Measurements from ENCODE around the gene PEX7.
"Not testable (repeated sequence)": the region's sequence is repeated elsewhere in the genome, so short reads cannot be mapped to it uniquely, and the experiment has no call there.

PEX7 gene

DNA sequence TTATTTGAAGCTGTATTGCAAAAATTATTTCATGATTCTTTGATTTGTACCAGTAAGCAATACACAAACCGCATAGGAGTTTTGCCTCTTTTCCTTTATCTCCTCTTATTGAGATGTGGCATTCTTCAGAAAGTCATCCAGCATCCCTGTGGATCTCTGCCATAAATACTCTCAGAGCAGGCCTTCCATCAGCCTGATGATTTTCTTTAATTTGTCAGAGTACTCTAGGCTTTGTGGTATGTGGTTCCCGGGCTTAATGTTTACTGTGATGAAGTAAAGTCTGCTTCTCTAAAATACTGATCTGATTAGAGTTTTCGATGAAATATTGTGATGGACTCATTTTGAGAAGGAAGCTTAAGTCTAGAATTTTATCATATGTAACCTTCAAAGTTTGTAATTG lies 68.6 kb downstream of the PEX7 start:
- no peak overlapping the region for H3K27ac ChIP-seq (ENCODE audit: insufficient read depth, low read depth, low read length, poor library complexity, severe bottlenecking)
- H3K4me1 ChIP-seq (ENCODE audit: control insufficient read depth, insufficient read depth, low read length) = no peaks in the 10 kb centered on the region
- no peaks in the 10 kb centered on the region for H3K9me3 ChIP-seq (ENCODE audit: control insufficient read depth, low read length)
- H3K4me3 ChIP-seq (ENCODE audit: insufficient read depth, low read depth, low read length) = no peak overlapping the region
- H3K36me3 ChIP-seq (ENCODE audit: control insufficient read depth, insufficient read depth, low read length) = no peaks in the 10 kb centered on the region
- 95 to 98% methylated on average over 3 of the region's 3 CpGs for WGBS, 2 experiments
- H3K27me3 ChIP-seq (ENCODE audit: control insufficient read depth, insufficient read depth, low read length, poor library complexity, severe bottlenecking) = no peaks in the 10 kb centered on the region

- Histone ChIP-seq H3K27me3 (ENCODE audit: control insufficient read depth, insufficient read depth, low read length, poor library complexity, severe bottlenecking) (no peaks in the 10 kb centered on the region), H3K36me3 (ENCODE audit: control insufficient read depth, insufficient read depth, low read length) (no peaks in the 10 kb centered on the region), H3K4me1 (ENCODE audit: control insufficient read depth, insufficient read depth, low read length) (no peaks in the 10 kb centered on the region), H3K4me3 (ENCODE audit: insufficient read depth, low read depth, low read length) (no peak overlapping the region), H3K9me3 (ENCODE audit: control insufficient read depth, low read length) (no peaks in the 10 kb centered on the region), H3K27ac (ENCODE audit: insufficient read depth, low read depth, low read length, poor library complexity, severe bottlenecking) (no peak overlapping the region)
- 87% methylated on average over 5 of the region's 5 CpGs for WGBS, 2 experiments
Observed at GRCh38 chr6:136893187-136893586, 70.8 kb downstream of the PEX7 start.

GRCh38 chr6:136895901-136896300 lies 73.5 kb downstream of the PEX7 start:
- WGBS, 2 experiments = 91 to 96% methylated on average over 1 to 3 of the region's 3 CpGs
- H3K27ac ChIP-seq (ENCODE audit: insufficient read depth, low read depth, low read length, poor library complexity, severe bottlenecking) = no peak overlapping the region
- H3K4me1 ChIP-seq (ENCODE audit: control insufficient read depth, insufficient read depth, low read length) = no peaks in the 10 kb centered on the region
- no peak overlapping the region for H3K4me3 ChIP-seq (ENCODE audit: insufficient read depth, low read depth, low read length)
- no peaks in the 10 kb centered on the region for H3K9me3 ChIP-seq (ENCODE audit: control insufficient read depth, low read length)
- peaks cover 5% of the 10 kb centered on the region for H3K36me3 ChIP-seq (ENCODE audit: control insufficient read depth, insufficient read depth, low read length)
- H3K27me3 ChIP-seq (ENCODE audit: control insufficient read depth, insufficient read depth, low read length, poor library complexity, severe bottlenecking) = no peaks in the 10 kb centered on the region

GRCh38 chr6:136897071-136897470 lies 74.7 kb downstream of the PEX7 start:
- 67 to 71% methylated on average over 1 of the region's 1 CpG for WGBS, 2 experiments
- peaks cover 5% of the 10 kb centered on the region for H3K36me3 ChIP-seq (ENCODE audit: control insufficient read depth, insufficient read depth, low read length)
- H3K4me1 ChIP-seq (ENCODE audit: control insufficient read depth, insufficient read depth, low read length) = no peaks in the 10 kb centered on the region
- no peaks in the 10 kb centered on the region for H3K9me3 ChIP-seq (ENCODE audit: control insufficient read depth, low read length)
- H3K27ac ChIP-seq (ENCODE audit: insufficient read depth, low read depth, low read length, poor library complexity, severe bottlenecking) = no peak overlapping the region
- H3K27me3 ChIP-seq (ENCODE audit: control insufficient read depth, insufficient read depth, low read length, poor library complexity, severe bottlenecking) = no peaks in the 10 kb centered on the region
- no peak overlapping the region for H3K4me3 ChIP-seq (ENCODE audit: insufficient read depth, low read depth, low read length)

DNA sequence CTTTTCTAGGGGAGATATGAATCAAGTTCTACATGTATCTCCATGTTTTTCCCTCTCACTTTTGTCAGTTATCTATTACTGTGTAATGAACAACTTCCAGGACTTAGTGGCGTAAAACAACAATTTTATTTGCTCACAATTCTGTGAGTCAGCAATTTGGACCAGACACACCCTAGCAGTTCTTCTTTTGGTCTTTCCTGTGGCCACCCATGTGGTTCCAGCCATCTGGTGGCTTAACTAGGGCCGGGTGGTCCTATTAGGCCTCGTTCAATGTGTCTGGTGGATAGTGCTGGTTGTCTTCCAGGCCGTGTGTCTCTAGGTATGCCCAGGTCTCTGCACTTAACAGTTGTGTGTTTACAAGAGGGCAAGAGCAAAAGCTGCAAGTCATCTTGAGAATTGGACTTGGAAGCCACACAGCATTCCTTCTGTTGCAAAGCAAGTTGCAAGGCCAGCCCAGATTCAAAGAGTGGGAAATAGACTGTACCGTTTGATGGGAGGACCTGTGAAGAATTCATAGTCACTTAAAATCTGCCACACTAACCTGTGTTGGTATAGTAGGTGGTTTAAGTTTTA lies 78.9 kb downstream of the PEX7 start:
- no peaks in the 10 kb centered on the region for H3K4me1 ChIP-seq (ENCODE audit: control insufficient read depth, insufficient read depth, low read length)
- H3K4me3 ChIP-seq (ENCODE audit: insufficient read depth, low read depth, low read length) = no peak overlapping the region
- no peaks in the 10 kb centered on the region for H3K27me3 ChIP-seq (ENCODE audit: control insufficient read depth, insufficient read depth, low read length, poor library complexity, severe bottlenecking)
- H3K27ac ChIP-seq (ENCODE audit: insufficient read depth, low read depth, low read length, poor library complexity, severe bottlenecking) = no peak overlapping the region
- 93 to 96% methylated on average over 5 of the region's 5 CpGs for WGBS, 2 experiments
- peaks cover 10% of the 10 kb centered on the region for H3K36me3 ChIP-seq (ENCODE audit: control insufficient read depth, insufficient read depth, low read length)
- H3K9me3 ChIP-seq (ENCODE audit: control insufficient read depth, low read length) = no peaks in the 10 kb centered on the region

DNA sequence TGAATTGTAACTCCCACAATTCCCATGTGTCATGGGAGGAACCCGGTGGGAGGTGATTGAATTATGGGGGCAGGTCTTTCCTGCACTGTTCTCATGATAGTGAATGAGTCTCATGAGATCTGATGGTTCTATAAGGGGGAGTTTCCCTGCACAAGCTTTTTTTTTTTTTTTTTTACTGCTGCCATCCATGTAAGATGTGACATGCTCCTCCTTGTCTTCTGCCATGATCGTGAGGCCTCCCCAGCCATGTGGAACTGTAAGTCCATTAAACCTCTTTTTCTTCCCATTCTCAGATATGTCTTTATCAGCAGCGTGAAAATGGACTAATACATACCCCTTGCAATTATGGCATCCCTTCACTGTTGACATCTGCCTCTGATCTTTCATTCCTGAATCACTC lies 82.1 kb downstream of the PEX7 start:
- WGBS, 2 experiments = 93 to 95% methylated on average over 3 of the region's 3 CpGs
- not testable (repeated sequence) for H3K4me3 ChIP-seq (ENCODE audit: insufficient read depth, low read depth, low read length); H3K9me3 ChIP-seq (ENCODE audit: control insufficient read depth, low read length); H3K27me3 ChIP-seq (ENCODE audit: control insufficient read depth, insufficient read depth, low read length, poor library complexity, severe bottlenecking); H3K4me1 ChIP-seq (ENCODE audit: control insufficient read depth, insufficient read depth, low read length); H3K36me3 ChIP-seq (ENCODE audit: control insufficient read depth, insufficient read depth, low read length); H3K27ac ChIP-seq (ENCODE audit: insufficient read depth, low read depth, low read length, poor library complexity, severe bottlenecking)

DNA sequence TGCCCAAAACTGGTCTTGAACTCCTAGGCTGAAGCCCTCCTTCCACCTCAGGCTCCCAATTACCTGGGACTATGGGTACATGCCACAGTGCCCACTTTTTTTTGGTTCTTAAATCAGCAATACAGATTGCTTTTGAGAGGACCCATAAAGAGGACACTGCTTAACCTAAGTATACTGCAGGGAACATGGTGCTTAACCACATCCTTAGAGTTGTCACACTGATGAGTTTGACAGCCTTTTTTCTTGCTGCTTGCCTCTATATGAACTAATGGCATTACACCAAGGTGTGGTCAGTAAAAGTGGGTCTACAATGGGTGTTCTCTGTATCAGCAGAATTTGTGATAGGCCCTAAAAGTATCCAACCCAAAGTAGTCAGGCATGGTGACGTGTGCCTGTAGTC lies 92.6 kb downstream of the PEX7 start:
- Histone ChIP-seq H3K36me3 (ENCODE audit: control insufficient read depth, insufficient read depth, low read length) (no peaks in the 10 kb centered on the region), H3K4me3 (ENCODE audit: insufficient read depth, low read depth, low read length) (no peak overlapping the region), H3K27ac (ENCODE audit: insufficient read depth, low read depth, low read length, poor library complexity, severe bottlenecking) (no peak overlapping the region), H3K4me1 (ENCODE audit: control insufficient read depth, insufficient read depth, low read length) (no peaks in the 10 kb centered on the region), H3K9me3 (ENCODE audit: control insufficient read depth, low read length) (no peaks in the 10 kb centered on the region), H3K27me3 (ENCODE audit: control insufficient read depth, insufficient read depth, low read length, poor library complexity, severe bottlenecking) (peaks cover 10% of the 10 kb centered on the region)
- WGBS, 2 experiments = 84 to 97% methylated on average over 1 of the region's 1 CpG

GRCh38 chr6:136918706-136919105 lies 96.3 kb downstream of the PEX7 start:
- 77 to 82% methylated on average over 3 of the region's 3 CpGs for WGBS, 2 experiments
- Histone ChIP-seq H3K27me3 (ENCODE audit: control insufficient read depth, insufficient read depth, low read length, poor library complexity, severe bottlenecking) (peaks cover 48% of the 10 kb centered on the region), H3K36me3 (ENCODE audit: control insufficient read depth, insufficient read depth, low read length) (no peaks in the 10 kb centered on the region)

DNA sequence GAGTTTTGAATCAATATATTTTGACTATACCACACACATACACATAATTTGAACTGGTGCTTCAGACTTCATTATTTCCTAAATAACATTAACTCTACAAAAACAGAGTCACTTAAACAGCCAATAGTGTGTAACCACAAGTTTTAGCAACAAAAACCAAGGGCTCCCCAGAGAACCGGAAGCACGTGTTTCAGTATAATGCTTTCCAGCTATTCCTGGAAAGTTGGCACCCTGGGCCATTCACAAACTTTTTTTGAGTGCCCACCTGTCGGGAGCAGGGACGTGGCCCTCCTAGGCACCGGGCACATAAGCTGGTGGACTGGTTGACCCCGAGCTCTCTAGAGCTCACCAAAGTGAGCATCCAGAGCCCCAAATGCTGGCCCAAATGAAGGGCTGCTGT lies 97.8 kb downstream of the PEX7 start:
- H3K27ac ChIP-seq (ENCODE audit: insufficient read depth, low read depth, low read length, poor library complexity, severe bottlenecking) = no peak overlapping the region
- H3K36me3 ChIP-seq (ENCODE audit: control insufficient read depth, insufficient read depth, low read length) = no peaks in the 10 kb centered on the region
- 62 to 68% methylated on average over 6 of the region's 6 CpGs for WGBS, 2 experiments
- no peaks in the 10 kb centered on the region for H3K4me1 ChIP-seq (ENCODE audit: control insufficient read depth, insufficient read depth, low read length)
- no peak overlapping the region for H3K4me3 ChIP-seq (ENCODE audit: insufficient read depth, low read depth, low read length)
- H3K27me3 ChIP-seq (ENCODE audit: control insufficient read depth, insufficient read depth, low read length, poor library complexity, severe bottlenecking) = peaks cover 59% of the 10 kb centered on the region
- no peaks in the 10 kb centered on the region for H3K9me3 ChIP-seq (ENCODE audit: control insufficient read depth, low read length)

More at GRCh38 chr6:136918706-136919105, 96.3 kb downstream of the PEX7 start:
- no peaks in the 10 kb centered on the region for H3K4me1 ChIP-seq (ENCODE audit: control insufficient read depth, insufficient read depth, low read length)
- no peak overlapping the region for H3K4me3 ChIP-seq (ENCODE audit: insufficient read depth, low read depth, low read length)
- no peaks in the 10 kb centered on the region for H3K9me3 ChIP-seq (ENCODE audit: control insufficient read depth, low read length)
- H3K27ac ChIP-seq (ENCODE audit: insufficient read depth, low read depth, low read length, poor library complexity, severe bottlenecking) = no peak overlapping the region

DNA sequence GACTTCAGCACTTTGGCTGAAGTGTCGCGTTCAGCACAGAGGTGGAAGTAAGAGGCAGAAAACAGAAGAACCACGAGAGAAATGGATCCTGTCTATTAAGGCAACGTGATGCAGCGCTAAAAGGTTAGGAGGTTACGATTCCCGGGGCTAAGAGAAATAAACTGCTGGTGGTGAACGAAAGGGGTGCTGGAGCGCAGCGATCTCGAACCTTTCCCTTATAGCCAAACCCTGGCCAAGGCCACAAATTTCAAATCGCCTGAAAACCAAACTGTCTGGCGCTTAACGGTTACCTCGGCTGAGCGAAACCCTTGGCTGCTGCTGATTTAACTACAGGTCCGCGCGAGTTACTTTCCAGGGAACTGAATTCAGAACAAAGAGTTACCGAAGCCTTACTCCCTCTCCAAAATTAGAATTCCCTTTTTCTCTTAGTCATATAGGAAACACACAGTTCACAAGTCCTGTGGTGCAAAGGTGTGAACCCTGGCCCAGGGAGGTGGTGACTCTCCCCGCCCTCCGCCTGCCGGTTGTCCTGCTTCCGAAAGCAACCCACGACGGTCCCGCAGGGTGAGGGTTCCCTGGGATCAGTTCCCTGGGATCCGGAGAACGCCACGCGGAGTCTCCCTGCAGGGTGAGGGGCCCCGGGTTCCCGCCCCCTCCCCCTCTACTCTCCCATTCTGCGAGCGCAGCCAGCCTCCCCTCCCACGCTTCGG lies 98.4 kb downstream of the PEX7 start:
- H3K9me3 ChIP-seq (ENCODE audit: control insufficient read depth, low read length) = no peaks in the 10 kb centered on the region
- no peaks in the 10 kb centered on the region for H3K36me3 ChIP-seq (ENCODE audit: control insufficient read depth, insufficient read depth, low read length)
- H3K4me1 ChIP-seq (ENCODE audit: control insufficient read depth, insufficient read depth, low read length) = no peaks in the 10 kb centered on the region
- peak overlapping the region; percentile 45 for H3K4me3 ChIP-seq (ENCODE audit: insufficient read depth, low read depth, low read length)
- peaks cover 59% of the 10 kb centered on the region for H3K27me3 ChIP-seq (ENCODE audit: control insufficient read depth, insufficient read depth, low read length, poor library complexity, severe bottlenecking)
- no peak overlapping the region for H3K27ac ChIP-seq (ENCODE audit: insufficient read depth, low read depth, low read length, poor library complexity, severe bottlenecking)
- WGBS, 2 experiments = 6 to 8% methylated on average over 37 of the region's 37 CpGs

Measured in ectodermal cell (in vitro differentiated cells).